Neural crest cell (in vitro differentiated cells): ENCODE data around the gene POR. TPM values are rescaled to one million over a fixed set of nuclear protein-coding genes. Genes with fewer than 3 reads are reported as not detected.
A peak's percentile ranks its signal among the peaks of the same experiment; 100 is the strongest.
"Not testable (repeated sequence)": the region's sequence is repeated elsewhere in the genome, so short reads cannot be mapped to it uniquely, and the experiment has no call there.

Experiments
- DNase-seq: peaks from one replicate; pipeline ENCODE4 v3.0.0; 2021; ENCODE audit warnings: low read depth, mixed read lengths, low spot score
- H3K27ac Mint-ChIP-seq: one replicate; pipeline ENCODE4 v1.8.0; 2021; ENCODE audit warnings: mild to moderate bottlenecking, mixed read lengths; ENCODE audit not compliant: unreplicated experiment
- H3K27me3 Mint-ChIP-seq: 2 replicates; pipeline ENCODE4 v1.8.0; 2021; ENCODE audit warnings: low read depth, mild to moderate bottlenecking, mixed read lengths
- H3K36me3 Mint-ChIP-seq: 2 replicates; pipeline ENCODE4 v1.8.0; 2021; ENCODE audit warnings: low read depth, mild to moderate bottlenecking, mixed read lengths
- H3K4me1 Mint-ChIP-seq: 2 replicates; pipeline ENCODE4 v1.8.0; 2021; ENCODE audit warnings: mixed read lengths
- H3K4me3 Mint-ChIP-seq: one replicate; pipeline ENCODE4 v1.8.0; 2021; ENCODE audit warnings: mild to moderate bottlenecking, mixed read lengths
- H3K9me3 Mint-ChIP-seq: 2 replicates; pipeline ENCODE4 v1.8.0; 2021; ENCODE audit warnings: mixed read lengths
- CTCF ChIP-seq: fragments of 200-600 bp; sonication (generic); conservative IDR thresholded peaks from 2 replicates; pipeline ENCODE4 v1.5.0; 2021; ENCODE audit warnings: antibody characterized with exemption, mild to moderate bottlenecking
- total RNA-seq: library from RNA; stranded (reverse); gene quantifications from 2 replicates; pipeline ENCODE4 v1.2.1, GENCODE V29; 2021

The POR gene
- total RNA-seq, 1 donor from 2014 or later, result 126 TPM

GRCh38 chr7:75888464-75889222, 26.3 kb upstream of the POR start:
- Mint-ChIP-seq H3K27me3 (no peaks in the 10 kb centered on the region), H3K9me3 (no peaks in the 10 kb centered on the region), H3K4me1 (peaks cover 12% of the 10 kb centered on the region), H3K4me3 (peak overlapping the region; percentile 57), H3K27ac (peak overlapping the region; percentile 84), H3K36me3 (peaks cover 5% of the 10 kb centered on the region)
- no peak for TF ChIP-seq CTCF
- no peak for DNase-seq

GRCh38 chr7:75889223-75889825, 25.6 kb upstream of the POR start:
- Mint-ChIP-seq H3K4me3 (no peak overlapping the region), H3K36me3 (peaks cover 5% of the 10 kb centered on the region), H3K4me1 (peaks cover 12% of the 10 kb centered on the region), H3K27ac (peak overlapping the region; percentile 78), H3K27me3 (no peaks in the 10 kb centered on the region), H3K9me3 (no peaks in the 10 kb centered on the region)
- no peak for TF ChIP-seq CTCF
- no peak for DNase-seq

GRCh38 chr7:75889826-75890225, 25.1 kb upstream of the POR start:
- no peak overlapping the region for H3K4me3 Mint-ChIP-seq
- no peaks in the 10 kb centered on the region for H3K27me3 Mint-ChIP-seq
- no peak for TF ChIP-seq CTCF
- H3K4me1 Mint-ChIP-seq, result peaks cover 12% of the 10 kb centered on the region
- peak overlapping the region; percentile 78 for H3K27ac Mint-ChIP-seq
- H3K9me3 Mint-ChIP-seq, result no peaks in the 10 kb centered on the region
- peaks cover 5% of the 10 kb centered on the region for H3K36me3 Mint-ChIP-seq
- DNase-seq, result no peak

GRCh38 chr7:75891237-75891636, 23.7 kb upstream of the POR start:
- not testable (repeated sequence) for H3K36me3 Mint-ChIP-seq, DNase-seq, H3K27me3 Mint-ChIP-seq, H3K27ac Mint-ChIP-seq, H3K9me3 Mint-ChIP-seq, H3K4me3 Mint-ChIP-seq
- H3K4me1 Mint-ChIP-seq, result peaks cover 12% of the 10 kb centered on the region

- Mint-ChIP-seq H3K4me3 (peak overlapping the region; percentile 12), H3K4me1 (peaks cover 12% of the 10 kb centered on the region), H3K9me3 (no peaks in the 10 kb centered on the region), H3K27me3 (no peaks in the 10 kb centered on the region), H3K27ac (no peak overlapping the region), H3K36me3 (peaks cover 5% of the 10 kb centered on the region)
- DNase-seq, result no peak
- TF ChIP-seq CTCF, result no peak
These were observed 23.0 kb upstream of the POR start for GRCh38 chr7:75891815-75892411.
